ENCODE results near the gene GALNT2.

GALNT2 gene

GRCh38 chr1:230215529-230215928 lies 148.5 kb downstream of the GALNT2 start:
- no peak overlapping the region for H3K4me3 ChIP-seq (ENCODE audit: control insufficient read depth, low read depth, low read length)
- TF ChIP-seq CTCF (IDR thresholded peaks at IDR 0.05; ENCODE audit: control insufficient read depth, insufficient read depth, low read depth, low read length, missing control alignments) = no peak
- no peak for DNase-seq (ENCODE audit: low read depth)

DNA sequence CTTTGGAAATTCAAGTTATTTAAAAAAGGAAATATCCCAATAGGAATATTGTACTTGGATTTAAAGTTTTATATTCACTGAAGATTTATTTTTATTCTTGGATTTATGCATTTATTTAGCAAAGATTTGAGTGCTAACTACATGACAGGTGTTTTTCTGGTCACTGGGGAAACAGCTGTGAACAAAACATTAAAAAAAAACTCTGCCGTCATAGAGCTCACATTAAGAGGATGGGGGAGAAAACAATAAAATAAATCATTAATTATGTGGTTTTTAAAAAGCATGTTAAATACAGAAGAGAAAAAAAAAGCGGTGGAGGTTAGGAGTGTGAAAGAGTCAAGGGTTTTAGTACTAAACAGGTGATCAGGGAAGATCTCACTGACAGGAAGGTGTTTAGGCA lies 149.9 kb downstream of the GALNT2 start:
- TF ChIP-seq CTCF (IDR thresholded peaks at IDR 0.05; ENCODE audit: control insufficient read depth, insufficient read depth, low read depth, low read length, missing control alignments) = no peak
- no peak for DNase-seq (ENCODE audit: low read depth)
- H3K4me3 ChIP-seq (ENCODE audit: control insufficient read depth, low read depth, low read length) = no peak overlapping the region

- DNase-seq (ENCODE audit: low read depth) = no peak
- H3K4me3 ChIP-seq (ENCODE audit: control insufficient read depth, low read depth, low read length) = no peak overlapping the region
- TF ChIP-seq CTCF (IDR thresholded peaks at IDR 0.05; ENCODE audit: control insufficient read depth, insufficient read depth, low read depth, low read length, missing control alignments) = no peak
These were observed 151.6 kb downstream of the GALNT2 start for GRCh38 chr1:230218667-230219066.

- H3K4me3 ChIP-seq (ENCODE audit: control insufficient read depth, low read depth, low read length) = no peak overlapping the region
- DNase-seq (ENCODE audit: low read depth) = no peak
- no peak for TF ChIP-seq CTCF (IDR thresholded peaks at IDR 0.05; ENCODE audit: control insufficient read depth, insufficient read depth, low read depth, low read length, missing control alignments)
These were observed 152.4 kb downstream of the GALNT2 start for GRCh38 chr1:230219174-230220067.

GRCh38 chr1:230220478-230220877 lies 153.4 kb downstream of the GALNT2 start:
- DNase-seq (ENCODE audit: low read depth) = no peak
- H3K4me3 ChIP-seq (ENCODE audit: control insufficient read depth, low read depth, low read length) = no peak overlapping the region
- no peak for TF ChIP-seq CTCF (IDR thresholded peaks at IDR 0.05; ENCODE audit: control insufficient read depth, insufficient read depth, low read depth, low read length, missing control alignments)

GRCh38 chr1:230220907-230221306 lies 153.9 kb downstream of the GALNT2 start:
- TF ChIP-seq CTCF (IDR thresholded peaks at IDR 0.05; ENCODE audit: control insufficient read depth, insufficient read depth, low read depth, low read length, missing control alignments) = no peak
- H3K4me3 ChIP-seq (ENCODE audit: control insufficient read depth, low read depth, low read length) = no peak overlapping the region
- no peak for DNase-seq (ENCODE audit: low read depth)
